CD14-positive monocyte (primary cell): ENCODE measurements around the gene CARS2. TPM values are rescaled to one million over a fixed set of nuclear protein-coding genes. Genes with fewer than 3 reads are reported as not detected.

Experiments used
- DNase-seq, 3 donors: peaks; one replicate each; pipeline ENCODE4 v3.0.0-alpha.2; 2011 to 2022
- H2AFZ ChIP-seq: 2 replicates; pipeline ENCODE4 v1.6.0; 2012; ENCODE audit warnings: mild to moderate bottlenecking, low read depth, low read length, inconsistent platforms; ENCODE audit not compliant: insufficient read depth, poor library complexity, severe bottlenecking
- H3K27ac ChIP-seq, 2 donors: 1 replicate in 1 of 2; 2 replicates in 1 of 2; pipeline ENCODE4 v1.5.1; 2012 to 2013; ENCODE audit warnings: low read length in 2 of 2, control low read depth in 1 of 2, inconsistent platforms in 1 of 2, low read depth in 1 of 2, mild to moderate bottlenecking in 1 of 2
- H3K27me3 ChIP-seq, 2 donors: one replicate each; pipeline versions ENCODE4 v1.6.0 to v1.6.1; 2011 to 2013; ENCODE audit warnings: low read length in 2 of 2; ENCODE audit not compliant: control insufficient read depth in 2 of 2, insufficient read depth in 2 of 2
- H3K36me3 ChIP-seq, 2 donors: replicated peaks in 1 of 2; 1 replicate in 1 of 2; 2 replicates in 1 of 2; pipeline versions ENCODE4 v1.5.1 to v1.6.1; 2012 to 2013; ENCODE audit warnings: low read length in 2 of 2, control low read depth in 1 of 2, inconsistent platforms in 1 of 2, mild to moderate bottlenecking in 1 of 2; ENCODE audit not compliant: insufficient read depth in 2 of 2, control insufficient read depth in 1 of 2
- H3K4me1 ChIP-seq, 2 donors: 1 replicate in 1 of 2; 2 replicates in 1 of 2; pipeline versions ENCODE4 v1.5.1 to v1.6.1; 2012 to 2013; ENCODE audit warnings: low read length in 2 of 2, control low read depth in 1 of 2, inconsistent platforms in 1 of 2, mild to moderate bottlenecking in 1 of 2, moderate library complexity in 1 of 2; ENCODE audit not compliant: insufficient read depth in 2 of 2, control insufficient read depth in 1 of 2
- H3K4me2 ChIP-seq: replicated peaks from 2 replicates; pipeline ENCODE3; 2012; ENCODE audit warnings: low read length, moderate library complexity, mild to moderate bottlenecking; ENCODE audit not compliant: poor library complexity, severe bottlenecking; ENCODE audit errors: extremely low read depth
- H3K4me3 ChIP-seq, 3 experiments: fragments of 200-600 bp in 1 of 3; sonication (generic) in 1 of 3; replicated peaks in 1 of 3; 1 replicate in 2 of 3; 2 replicates in 1 of 3; pipeline ENCODE4 v1.5.1; 2011 to 2013; ENCODE audit warnings: low read length in 3 of 3, mild to moderate bottlenecking in 3 of 3, control low read depth in 2 of 3, low read depth in 2 of 3, inconsistent platforms in 1 of 3, moderate library complexity in 1 of 3
- H3K79me2 ChIP-seq: 2 replicates; pipeline ENCODE4 v1.6.0; 2012; ENCODE audit warnings: mild to moderate bottlenecking, control low read depth, inconsistent platforms, low read length, moderate library complexity; ENCODE audit not compliant: insufficient read depth
- H3K9ac ChIP-seq: 2 replicates; pipeline ENCODE4 v1.6.0; 2017; ENCODE audit warnings: low read length, mild to moderate bottlenecking; ENCODE audit not compliant: insufficient read depth, poor library complexity, severe bottlenecking
- H3K9me3 ChIP-seq, 2 donors: replicated peaks in 1 of 2; 1 replicate in 1 of 2; 2 replicates in 1 of 2; pipeline versions ENCODE4 v1.5.1 to v1.6.1; 2012 to 2013; ENCODE audit warnings: low read length in 2 of 2, control low read depth in 1 of 2; ENCODE audit not compliant: control insufficient read depth in 1 of 2, insufficient read depth in 1 of 2
- H4K20me1 ChIP-seq: 2 replicates; pipeline ENCODE4 v1.6.0; 2012; ENCODE audit warnings: mild to moderate bottlenecking, low read length, control low read depth, moderate library complexity; ENCODE audit not compliant: insufficient read depth
- H3K27ac Mint-ChIP-seq, 7 donors: one replicate each; pipeline ENCODE4 v1.8.0; 2020; ENCODE audit warnings: mild to moderate bottlenecking in 7 of 7, mixed read lengths in 7 of 7, moderate library complexity in 6 of 7, inconsistent platforms in 2 of 7
- H3K27me3 Mint-ChIP-seq, 3 donors: one replicate each; pipeline ENCODE4 v1.8.0; 2021 to 2022; ENCODE audit warnings: low read depth in 3 of 3, mild to moderate bottlenecking in 3 of 3, mixed read lengths in 3 of 3, moderate library complexity in 3 of 3, inconsistent platforms in 1 of 3
- H3K36me3 Mint-ChIP-seq, 2 donors: one replicate each; pipeline ENCODE4 v1.8.0; 2020; ENCODE audit warnings: mixed read lengths in 2 of 2, inconsistent platforms in 1 of 2, mild to moderate bottlenecking in 1 of 2
- H3K4me1 Mint-ChIP-seq: one replicate; pipeline ENCODE4 v1.8.0; 2020; ENCODE audit warnings: mild to moderate bottlenecking, mixed read lengths
- H3K4me3 Mint-ChIP-seq, 2 donors: one replicate each; pipeline ENCODE4 v1.8.0; 2020; ENCODE audit warnings: mild to moderate bottlenecking in 2 of 2, mixed read lengths in 2 of 2, moderate library complexity in 1 of 2
- H3K9me3 Mint-ChIP-seq, 7 donors: one replicate each; pipeline ENCODE4 v1.8.0; 2020 to 2022; ENCODE audit warnings: mixed read lengths in 7 of 7, mild to moderate bottlenecking in 6 of 7, moderate library complexity in 6 of 7, inconsistent platforms in 2 of 7
- WGBS: methylation state at CpG from one replicate; pipeline ENCODE4 v1.1.5; 2013; ENCODE audit warnings: missing lambda C conversion rate; ENCODE audit not compliant: insufficient coverage; 5-methylcytosine and 5-hydroxymethylcytosine counted together
- intact Hi-C, 2 donors: fragments of 100-400 bp; cut with micrococcal nuclease; formaldehyde crosslinking; loops; one replicate each; pipeline versions ENCODE4 v1.15.0 to v1.15.1; 2023
- polyA plus RNA-seq, 3 donors: library from polyadenylated mRNA; depleted of rRNA in 1 of 3; unstranded in 2 of 3; stranded (reverse) in 1 of 3; fragments of 300-500 nt in 2 of 3; fragments of >200 nt in 1 of 3; fragmentation: Illumina TruSeq in 2 of 3; gene quantifications; 1 replicate in 2 of 3; 2 replicates in 1 of 3; pipeline ENCODE4 v1.2.3, GENCODE V29; 2012 to 2021
- TF ChIP-seq, protein P1 (sequence below): fragments of 200-600 bp; IDR thresholded peaks from one replicate; pipeline ENCODE4 v1.8.0; 2022; ENCODE audit warnings: antibody characterized with exemption, mild to moderate bottlenecking

The CARS2 gene
- polyA plus RNA-seq, 3 donors, result 130 to 305 (median 227) TPM

DNA sequence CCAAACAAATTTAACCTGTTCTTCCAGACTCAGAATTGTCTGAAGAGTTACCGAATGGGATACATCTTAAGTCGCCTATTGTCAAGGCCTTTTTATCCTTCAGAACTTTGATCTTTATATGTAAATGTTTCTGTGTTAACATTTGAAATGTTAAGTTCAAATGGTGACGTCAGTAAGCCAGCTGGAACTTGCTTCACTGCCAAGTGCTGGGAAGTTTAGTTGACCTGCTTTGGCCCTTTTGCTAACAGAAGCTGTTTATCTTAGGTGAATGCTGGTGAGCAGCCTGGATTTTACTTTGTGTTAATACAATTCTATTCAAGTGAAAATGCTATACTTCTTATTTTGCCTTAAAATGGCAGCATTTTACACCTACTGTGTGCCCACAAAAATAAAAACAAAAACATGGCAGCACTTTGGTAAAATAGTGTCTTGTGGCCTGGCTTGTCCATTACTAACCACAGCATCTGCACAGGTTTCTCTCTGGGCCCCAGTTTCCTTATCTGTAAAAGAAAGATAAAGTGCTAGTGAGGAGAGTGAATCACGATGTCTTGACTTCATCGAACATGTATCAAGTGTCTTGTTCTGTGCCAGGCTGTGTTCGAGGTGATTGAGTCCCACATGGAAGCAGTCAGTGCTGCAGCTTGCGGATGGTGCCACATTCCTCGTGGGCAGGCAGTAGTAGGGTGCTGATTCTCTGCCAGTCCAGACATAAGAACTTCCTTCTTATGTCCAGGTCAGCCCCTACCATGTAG is 88.4 kb downstream of the CARS2 start:
- Histone ChIP-seq H3K27ac (no peak overlapping the region), H3K9me3 (peaks cover 0 to 8% of the 10 kb centered on the region in 2 donors), H3K4me3 (no peak overlapping the region), H3K36me3 (peaks cover 3 to 7% of the 10 kb centered on the region in 2 donors), H3K27me3 (no peaks in the 10 kb centered on the region), H3K4me2 (no peak overlapping the region), H2AFZ (no peak overlapping the region), H3K9ac (no peak overlapping the region), H3K4me1 (peaks cover 17 to 18% of the 10 kb centered on the region in 2 donors), H4K20me1 (peaks cover 58% of the 10 kb centered on the region), H3K79me2 (peaks cover 66% of the 10 kb centered on the region)
- H3K27ac Mint-ChIP-seq, result no peak overlapping the region
- peaks cover 3 to 7% (median 5%) of the 10 kb centered on the region in 3 donors for H3K27me3 Mint-ChIP-seq
- intact Hi-C loops, result no loop called here
- WGBS, result 84% methylated on average over 4 of the region's 8 CpGs
- DNase-seq, result no peak
- peaks cover 22% of the 10 kb centered on the region for H3K4me1 Mint-ChIP-seq
- H3K36me3 Mint-ChIP-seq, result peaks cover 13 to 17% of the 10 kb centered on the region in 2 donors
- no peak overlapping the region for H3K4me3 Mint-ChIP-seq
- H3K9me3 Mint-ChIP-seq, result peaks cover 7 to 18% (median 13%) of the 10 kb centered on the region in 7 donors
- TF ChIP-seq, protein P1, sequence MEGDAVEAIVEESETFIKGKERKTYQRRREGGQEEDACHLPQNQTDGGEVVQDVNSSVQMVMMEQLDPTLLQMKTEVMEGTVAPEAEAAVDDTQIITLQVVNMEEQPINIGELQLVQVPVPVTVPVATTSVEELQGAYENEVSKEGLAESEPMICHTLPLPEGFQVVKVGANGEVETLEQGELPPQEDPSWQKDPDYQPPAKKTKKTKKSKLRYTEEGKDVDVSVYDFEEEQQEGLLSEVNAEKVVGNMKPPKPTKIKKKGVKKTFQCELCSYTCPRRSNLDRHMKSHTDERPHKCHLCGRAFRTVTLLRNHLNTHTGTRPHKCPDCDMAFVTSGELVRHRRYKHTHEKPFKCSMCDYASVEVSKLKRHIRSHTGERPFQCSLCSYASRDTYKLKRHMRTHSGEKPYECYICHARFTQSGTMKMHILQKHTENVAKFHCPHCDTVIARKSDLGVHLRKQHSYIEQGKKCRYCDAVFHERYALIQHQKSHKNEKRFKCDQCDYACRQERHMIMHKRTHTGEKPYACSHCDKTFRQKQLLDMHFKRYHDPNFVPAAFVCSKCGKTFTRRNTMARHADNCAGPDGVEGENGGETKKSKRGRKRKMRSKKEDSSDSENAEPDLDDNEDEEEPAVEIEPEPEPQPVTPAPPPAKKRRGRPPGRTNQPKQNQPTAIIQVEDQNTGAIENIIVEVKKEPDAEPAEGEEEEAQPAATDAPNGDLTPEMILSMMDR, result no peak

DNA sequence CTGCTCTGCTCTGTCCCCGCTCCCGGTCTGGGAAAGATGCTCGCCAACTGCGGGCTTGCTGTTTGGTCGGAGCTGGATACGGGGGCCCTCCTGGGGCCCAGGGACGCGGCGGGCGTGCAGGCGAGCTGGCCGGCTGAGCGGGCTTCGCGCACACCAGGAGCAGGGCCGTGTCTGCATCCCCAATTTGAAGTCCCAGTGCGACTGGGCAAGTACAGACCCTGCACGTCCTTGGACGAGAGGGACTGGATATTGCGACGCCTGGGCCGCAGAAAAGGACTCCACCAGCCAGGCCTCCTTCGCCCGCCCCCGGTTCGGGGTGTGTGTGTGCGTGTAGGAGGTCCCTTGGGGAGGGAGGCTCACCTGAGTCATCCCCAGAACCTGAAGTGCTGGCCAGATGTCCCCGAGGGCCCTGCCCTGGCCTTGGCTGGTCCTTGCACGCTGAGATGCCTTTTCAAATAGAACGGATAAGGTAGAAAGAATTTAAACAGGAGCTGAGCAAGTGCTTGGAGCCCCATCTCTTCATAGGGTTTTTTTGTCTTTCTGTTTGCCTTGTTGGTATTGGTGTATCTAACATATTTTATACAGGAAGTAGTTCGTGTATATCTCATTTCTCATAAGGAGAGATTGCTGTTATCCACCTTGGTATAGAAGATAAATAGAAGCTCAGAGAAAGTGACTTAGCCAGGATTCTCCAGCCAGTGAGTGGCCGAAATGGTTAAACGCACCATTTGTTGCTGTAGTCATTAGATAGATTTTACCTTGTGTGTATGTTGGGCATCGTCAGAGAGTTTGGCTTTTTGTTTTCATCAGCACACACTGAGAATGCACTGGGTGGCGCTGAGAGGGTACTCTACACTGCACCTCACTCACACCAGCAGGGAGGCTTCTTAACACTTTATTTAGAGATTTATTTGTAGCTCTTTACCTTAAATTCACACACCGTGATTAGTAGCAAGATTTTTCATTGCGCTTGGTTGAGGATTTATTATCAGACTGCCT is 89.5 kb downstream of the CARS2 start:
- peaks cover 55% of the 10 kb centered on the region for H3K79me2 ChIP-seq
- peak overlapping the region; percentile 97 for H3K4me2 ChIP-seq
- intact Hi-C loops, result no loop called here
- peaks cover 47% of the 10 kb centered on the region for H4K20me1 ChIP-seq
- no peaks in the 10 kb centered on the region for H3K27me3 ChIP-seq
- peak overlapping the region; percentile 77 for H3K9ac ChIP-seq
- H3K27me3 Mint-ChIP-seq, result peaks cover 3 to 11% (median 5%) of the 10 kb centered on the region in 3 donors
- H3K4me3 Mint-ChIP-seq, result peak overlapping the region; percentile 90 to 95
- TF ChIP-seq, protein P1, result no peak
- H3K4me1 ChIP-seq, result peaks cover 17 to 18% of the 10 kb centered on the region in 2 donors
- H3K27ac Mint-ChIP-seq, result peak overlapping the region in 4 of 7 donors; percentile 35 to 70 (median 39)
- peaks cover 22% of the 10 kb centered on the region for H3K4me1 Mint-ChIP-seq
- H3K9me3 Mint-ChIP-seq, result peaks cover 7 to 18% (median 13%) of the 10 kb centered on the region in 7 donors
- peak overlapping the region; percentile 88 for H2AFZ ChIP-seq
- 10% methylated on average over 32 of the region's 37 CpGs for WGBS
- peaks cover 6 to 10% of the 10 kb centered on the region in 2 donors for H3K36me3 Mint-ChIP-seq
- H3K27ac ChIP-seq, result peak overlapping the region in 1 of 2 donors; percentile 70
- peak in 1 of 3 donors; percentile 8 for DNase-seq
- peaks cover 0 to 8% of the 10 kb centered on the region in 2 donors for H3K9me3 ChIP-seq
- no peaks in the 10 kb centered on the region for H3K36me3 ChIP-seq
- H3K4me3 ChIP-seq, result peak overlapping the region; percentile 62 to 85 (median 79)
